ENCODE measurements around the gene EPN2.
A peak's percentile ranks its signal among the peaks of the same experiment; 100 is the strongest.

GRCh38 chr17:19378416-19379360 lies 141.5 kb downstream of the EPN2 start, which contains the start of gene MAPK7:
- TF ChIP-seq CTCF (IDR thresholded peaks at IDR 0.05) (no peak), POLR2A (IDR thresholded peaks at IDR 0.05) (peak; percentile 73)
